ENCODE measurements around the gene SGSH.

GRCh38 chr17:80168371-80168770, 51.8 kb downstream of the SGSH start:
- TF ChIP-seq, protein P1, sequence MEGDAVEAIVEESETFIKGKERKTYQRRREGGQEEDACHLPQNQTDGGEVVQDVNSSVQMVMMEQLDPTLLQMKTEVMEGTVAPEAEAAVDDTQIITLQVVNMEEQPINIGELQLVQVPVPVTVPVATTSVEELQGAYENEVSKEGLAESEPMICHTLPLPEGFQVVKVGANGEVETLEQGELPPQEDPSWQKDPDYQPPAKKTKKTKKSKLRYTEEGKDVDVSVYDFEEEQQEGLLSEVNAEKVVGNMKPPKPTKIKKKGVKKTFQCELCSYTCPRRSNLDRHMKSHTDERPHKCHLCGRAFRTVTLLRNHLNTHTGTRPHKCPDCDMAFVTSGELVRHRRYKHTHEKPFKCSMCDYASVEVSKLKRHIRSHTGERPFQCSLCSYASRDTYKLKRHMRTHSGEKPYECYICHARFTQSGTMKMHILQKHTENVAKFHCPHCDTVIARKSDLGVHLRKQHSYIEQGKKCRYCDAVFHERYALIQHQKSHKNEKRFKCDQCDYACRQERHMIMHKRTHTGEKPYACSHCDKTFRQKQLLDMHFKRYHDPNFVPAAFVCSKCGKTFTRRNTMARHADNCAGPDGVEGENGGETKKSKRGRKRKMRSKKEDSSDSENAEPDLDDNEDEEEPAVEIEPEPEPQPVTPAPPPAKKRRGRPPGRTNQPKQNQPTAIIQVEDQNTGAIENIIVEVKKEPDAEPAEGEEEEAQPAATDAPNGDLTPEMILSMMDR (conservative IDR thresholded peaks at IDR 0.05), result no peak
- TF ChIP-seq ZFX (IDR thresholded peaks at IDR 0.05), result no peak
